GM18861 (cell line): Measurements from ENCODE around the gene PRKG1.
"Not testable (repeated sequence)": the region's sequence is repeated elsewhere in the genome, so short reads cannot be mapped to it uniquely, and the experiment has no call there.

ENCODE experiments used
- ATAC-seq: cut with Tn5 transposase; IDR thresholded peaks from one replicate; pipeline ENCODE4 v1.9.1; 2021; ENCODE audit not compliant: unreplicated experiment

The PRKG1 gene

DNA sequence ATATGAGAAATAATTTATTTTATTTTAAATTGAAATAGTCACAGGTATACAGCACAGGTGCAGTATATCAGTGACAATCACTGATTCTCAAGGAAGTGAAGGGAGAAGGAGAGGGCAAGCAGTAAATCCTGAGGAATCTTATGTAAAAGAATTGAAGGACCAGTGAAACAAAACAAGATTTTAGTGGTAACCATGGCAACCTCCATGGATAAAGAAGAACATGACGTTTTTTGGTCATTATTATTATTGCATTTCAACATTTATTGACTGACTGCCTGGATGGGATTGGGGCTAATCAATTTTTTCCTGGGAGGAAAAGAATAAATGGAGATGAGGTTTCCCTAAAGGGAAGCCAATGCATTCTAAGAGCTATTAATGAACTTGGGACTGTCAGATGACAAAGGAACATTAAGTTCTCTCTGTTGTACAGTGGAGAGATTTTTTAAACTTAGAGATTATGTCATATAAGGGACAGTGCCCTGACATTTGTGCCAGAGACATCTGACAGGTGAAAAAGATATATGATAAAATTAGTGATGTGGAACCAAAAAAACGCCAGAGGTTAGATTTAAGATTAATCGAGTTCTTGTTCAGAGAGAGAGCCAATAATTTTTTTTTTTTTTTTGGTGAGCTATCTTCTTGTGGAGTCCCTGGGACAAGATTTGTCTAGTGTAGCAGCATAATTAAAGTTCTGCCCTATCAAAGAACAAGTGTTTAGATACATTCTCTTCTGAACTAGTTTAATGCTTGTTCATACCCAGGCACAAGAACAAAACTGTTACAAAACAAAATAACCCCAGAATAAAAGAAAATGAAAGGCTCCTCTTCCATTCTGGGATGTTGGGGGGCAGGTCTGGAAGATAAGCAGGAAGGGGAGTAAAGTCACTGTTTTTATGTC lies 345.2 kb downstream of the PRKG1 start:
- ATAC-seq = no peak

DNA sequence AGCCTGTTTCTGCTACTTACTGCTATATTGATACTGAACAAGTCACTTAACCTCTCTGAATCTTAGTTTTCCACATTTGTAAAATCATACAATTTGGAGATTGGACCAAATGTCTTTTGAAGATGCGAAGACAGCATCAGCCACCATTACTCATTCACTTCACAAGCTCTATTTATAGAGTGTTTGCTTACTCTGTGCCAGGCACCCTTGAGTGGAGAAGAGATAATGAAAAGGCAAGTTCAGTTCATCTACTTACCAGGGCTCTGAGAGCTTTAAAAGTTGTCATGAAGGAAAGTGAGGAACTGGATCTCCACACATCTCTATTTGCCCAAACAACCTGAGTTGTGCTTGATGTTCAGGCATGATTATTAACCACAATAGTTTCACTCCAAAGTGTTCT lies 347.6 kb downstream of the PRKG1 start:
- no peak for ATAC-seq

DNA sequence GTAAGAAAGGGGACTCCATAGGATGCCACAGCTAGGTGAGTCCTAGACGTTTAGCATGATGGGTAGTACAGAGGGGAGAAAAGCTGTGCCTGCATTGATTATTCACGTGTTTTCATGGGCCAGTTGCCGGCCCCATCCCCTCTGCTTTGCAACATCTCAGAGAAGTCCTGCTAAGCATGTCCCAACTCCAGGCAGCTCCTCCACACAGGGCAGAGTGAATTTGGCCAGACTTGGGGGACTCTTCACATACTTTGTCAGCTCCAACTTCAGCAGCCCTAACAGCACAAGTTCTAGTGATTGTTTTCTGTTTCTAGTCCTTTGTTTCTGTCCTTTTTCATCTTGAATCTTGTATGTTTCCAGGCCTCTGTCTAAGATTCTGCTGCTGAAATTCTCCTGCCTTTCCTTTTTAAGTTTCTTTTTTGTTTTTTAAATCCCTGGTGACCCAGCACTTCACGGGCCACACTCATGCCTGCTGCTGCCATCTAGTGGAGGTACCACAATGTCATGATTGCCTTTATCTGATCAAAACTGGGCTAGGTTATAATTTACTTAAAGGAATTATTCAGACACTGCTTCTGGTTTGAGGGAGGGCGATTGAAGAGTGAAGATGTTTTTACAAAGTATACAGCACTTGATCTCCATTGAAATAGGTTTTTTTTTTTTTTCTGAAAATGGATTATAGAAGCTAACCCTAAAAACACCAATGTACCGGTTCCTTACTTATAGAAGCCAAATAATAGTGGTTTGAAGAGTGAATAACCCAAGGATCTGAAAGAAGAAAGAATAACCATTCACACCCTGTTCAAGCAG lies 348.2 kb downstream of the PRKG1 start:
- ATAC-seq = peak; percentile 77

DNA sequence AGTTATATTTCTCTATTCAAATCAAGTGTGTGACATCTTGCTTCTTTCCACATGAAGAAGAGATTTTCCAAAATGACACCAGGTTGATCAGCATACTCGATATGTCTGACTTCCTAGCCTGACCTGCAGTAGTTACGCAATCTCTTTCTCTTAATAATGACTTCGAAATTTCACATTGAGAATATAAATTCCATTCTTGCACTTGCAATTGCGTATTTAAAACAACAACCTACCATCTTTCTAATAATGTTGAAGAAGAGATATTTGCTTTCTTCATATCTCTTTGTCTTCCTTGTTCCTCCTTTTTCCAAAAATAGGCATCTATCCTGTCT lies 348.8 kb downstream of the PRKG1 start:
- no peak for ATAC-seq

DNA sequence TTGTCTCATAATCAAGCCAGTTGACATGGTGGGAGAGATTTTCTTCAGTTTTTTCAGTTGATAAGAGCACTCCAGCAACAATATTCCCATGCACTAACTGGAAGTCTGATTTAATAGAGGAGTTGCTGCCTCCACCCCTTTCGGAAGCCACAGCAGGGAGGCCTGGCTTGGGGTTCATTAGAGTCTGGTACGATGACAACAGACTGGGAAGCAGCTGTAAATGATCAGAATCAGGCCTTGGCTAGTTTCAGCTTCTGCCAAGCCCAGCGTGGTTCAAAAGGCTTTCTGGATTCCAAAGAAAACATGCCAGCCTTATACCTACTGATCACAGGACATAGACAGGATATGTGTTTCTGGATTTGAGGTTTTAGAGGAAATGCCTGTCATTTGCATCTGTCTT lies 351.1 kb downstream of the PRKG1 start:
- no peak for ATAC-seq

DNA sequence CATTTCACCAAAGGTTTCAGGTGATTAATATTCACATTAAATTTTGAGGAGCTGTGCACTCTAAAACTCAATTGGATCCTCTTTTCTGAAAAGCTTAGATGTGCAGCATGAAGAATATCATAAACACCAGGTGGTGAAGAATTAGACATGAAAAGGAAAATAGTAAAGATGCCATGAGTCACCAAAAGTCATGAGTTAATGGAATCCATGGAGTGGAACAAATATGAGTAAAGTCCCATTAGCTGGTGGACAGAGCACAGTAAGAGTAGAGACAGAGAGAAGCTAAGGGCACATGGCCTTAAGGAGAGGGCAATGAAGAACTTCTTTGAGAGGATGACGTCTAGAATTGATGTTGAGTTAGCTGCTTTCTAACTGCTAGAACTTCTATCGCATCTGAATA lies 353.5 kb downstream of the PRKG1 start:
- no peak for ATAC-seq

DNA sequence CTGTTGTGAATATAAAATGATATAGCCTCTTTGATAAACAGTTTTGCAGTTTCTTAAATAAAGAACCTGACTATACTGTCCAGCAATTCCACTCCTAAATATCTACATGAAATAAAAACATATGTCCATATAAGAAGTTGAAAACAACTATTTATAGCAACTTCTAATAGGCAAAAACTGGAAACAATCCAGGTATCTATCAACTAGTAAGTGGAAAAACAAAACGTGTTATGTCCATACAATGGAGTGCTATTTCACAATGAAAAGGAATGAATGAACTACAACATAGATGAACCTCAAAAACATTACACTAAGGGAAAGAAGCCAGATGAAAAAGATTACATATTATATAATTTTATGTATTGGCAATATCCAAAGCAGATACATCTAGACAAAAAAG lies 356.2 kb downstream of the PRKG1 start:
- ATAC-seq = no peak

DNA sequence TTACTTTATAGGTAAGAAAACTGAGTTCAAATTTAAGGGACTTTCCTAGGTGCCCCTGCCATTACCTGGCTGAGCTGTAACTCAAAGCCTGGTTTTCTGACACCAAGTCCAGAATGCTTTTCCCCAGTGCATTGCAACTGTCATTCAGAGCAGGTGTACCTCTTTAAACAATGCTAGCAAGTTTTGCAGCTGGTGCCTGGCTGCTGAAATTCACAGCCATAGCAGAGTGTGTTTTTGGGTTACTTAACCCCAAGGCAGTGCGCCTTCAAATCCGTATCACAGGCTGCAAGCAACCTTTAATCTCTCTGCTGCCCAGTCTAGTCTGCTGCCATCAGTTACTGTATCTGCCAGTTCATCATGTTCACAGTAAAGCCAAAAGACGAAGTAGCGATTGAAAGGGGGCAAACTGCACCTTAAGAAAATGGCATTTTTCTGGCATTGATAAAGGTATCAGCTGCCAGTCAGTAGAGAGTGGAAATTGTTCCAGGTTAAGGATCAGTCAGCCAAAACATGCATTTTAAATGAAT lies 359.7 kb downstream of the PRKG1 start:
- no peak for ATAC-seq

DNA sequence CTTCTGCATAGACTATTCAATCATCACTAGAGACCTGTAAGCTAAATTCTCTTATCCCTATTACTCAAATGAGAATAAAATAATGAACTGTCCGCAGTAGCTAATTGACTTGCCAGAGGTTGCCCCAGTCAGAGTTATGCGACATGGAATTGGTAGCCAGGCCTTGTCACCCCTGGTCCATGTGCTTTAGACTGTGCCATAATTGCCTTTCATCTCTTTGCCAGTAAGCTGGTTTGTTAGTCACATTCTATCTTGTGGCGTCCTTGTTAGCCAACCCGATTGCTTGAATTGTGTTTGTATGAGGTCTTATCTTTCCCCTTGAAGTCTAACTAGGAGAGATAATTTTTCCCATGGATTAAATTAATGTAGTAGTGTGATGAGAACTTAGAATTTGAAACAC lies 362.5 kb downstream of the PRKG1 start:
- ATAC-seq = no peak

DNA sequence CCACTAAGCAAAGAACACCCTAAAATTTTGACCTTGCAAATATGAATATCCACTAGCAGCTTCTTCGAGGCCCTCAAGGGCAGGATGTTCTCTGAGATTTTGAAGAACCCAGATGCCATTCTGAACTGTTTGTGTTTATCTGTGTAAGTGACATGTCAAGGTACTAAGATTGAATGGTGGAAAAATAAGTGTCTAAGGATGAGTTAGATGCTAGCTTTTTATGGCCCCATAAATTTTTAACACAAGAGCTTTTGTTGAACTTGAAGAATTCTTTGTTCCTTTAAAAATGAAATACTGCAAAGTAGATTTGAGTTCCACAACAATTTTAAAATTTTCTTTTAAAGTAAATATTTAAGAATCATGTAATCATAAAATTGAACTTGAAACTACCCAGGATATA lies 365.4 kb downstream of the PRKG1 start:
- no peak for ATAC-seq

DNA sequence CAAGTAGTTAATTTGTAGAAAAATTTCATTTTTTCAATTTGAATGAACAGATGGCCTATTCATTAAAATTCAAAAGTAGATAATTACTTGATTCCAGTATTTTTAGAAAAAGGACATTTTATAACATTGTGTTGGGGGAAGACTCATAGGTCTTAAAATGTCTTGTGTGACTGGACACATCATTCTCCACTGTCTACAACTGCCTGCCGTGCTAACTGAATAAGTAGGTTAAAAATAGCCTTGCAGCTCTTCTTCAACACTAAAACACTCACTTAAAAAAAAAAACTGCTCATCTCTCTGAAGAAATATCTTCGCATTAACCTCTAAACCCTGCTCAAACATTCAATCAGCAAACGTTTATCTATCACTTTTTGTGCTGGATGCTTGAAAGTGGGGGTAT lies 371.3 kb downstream of the PRKG1 start:
- no peak for ATAC-seq

DNA sequence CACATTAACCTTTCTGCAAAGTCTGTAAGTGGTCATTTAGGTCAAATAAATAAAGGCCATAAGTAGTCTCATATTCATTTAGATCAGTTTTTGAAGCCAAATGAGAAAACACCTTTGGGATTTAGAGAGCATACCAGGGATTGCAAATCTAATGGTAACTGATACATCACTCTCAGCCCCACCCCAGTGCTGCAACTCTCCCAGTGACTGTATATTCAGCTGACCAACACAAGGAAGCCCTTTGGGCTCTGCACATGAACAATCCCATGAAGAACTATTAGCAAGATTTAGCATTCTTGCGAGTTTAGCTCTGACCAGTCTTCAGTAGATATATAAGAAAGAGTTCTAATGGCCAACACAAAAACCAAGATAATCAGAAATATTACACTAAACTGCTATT lies 372.8 kb downstream of the PRKG1 start:
- ATAC-seq = no peak

DNA sequence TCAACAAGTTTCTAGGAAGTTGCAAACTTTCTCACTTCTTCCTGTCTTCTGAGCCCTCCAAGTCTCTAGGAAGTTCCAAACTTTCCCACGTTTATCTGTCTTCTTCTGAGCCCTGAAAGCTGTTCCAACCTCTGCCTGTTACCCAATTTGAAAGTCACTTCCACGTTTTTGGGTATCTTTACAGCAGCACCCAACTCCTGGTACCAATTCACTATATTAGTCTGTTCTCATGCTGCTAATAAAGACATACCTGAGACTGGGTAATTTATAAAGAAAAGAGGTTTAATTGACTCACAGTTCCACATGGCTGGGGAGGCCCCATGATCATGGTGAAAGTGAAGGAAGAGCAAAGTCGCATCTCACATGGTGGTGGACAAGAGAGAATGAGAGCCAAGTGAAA lies 381.5 kb downstream of the PRKG1 start:
- not testable (repeated sequence) for ATAC-seq

DNA sequence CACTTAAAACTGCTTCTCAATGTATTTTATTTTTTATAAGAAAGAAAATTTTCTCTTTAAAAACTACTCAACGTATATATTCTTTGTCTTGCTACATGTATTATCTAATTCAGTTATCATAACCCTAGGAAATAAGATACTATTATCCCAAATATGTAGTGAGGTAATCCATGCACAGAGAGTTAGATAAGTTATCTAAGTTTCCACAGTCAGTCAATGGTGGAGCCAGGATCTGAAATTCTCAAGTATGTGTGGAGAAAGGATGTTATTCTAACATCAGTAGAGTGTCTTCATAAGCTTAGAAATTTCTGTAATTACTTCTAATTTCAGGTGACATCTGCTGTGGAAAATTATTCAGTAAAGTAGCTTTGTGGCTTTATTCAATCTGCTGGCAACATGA lies 385.2 kb downstream of the PRKG1 start:
- no peak for ATAC-seq

DNA sequence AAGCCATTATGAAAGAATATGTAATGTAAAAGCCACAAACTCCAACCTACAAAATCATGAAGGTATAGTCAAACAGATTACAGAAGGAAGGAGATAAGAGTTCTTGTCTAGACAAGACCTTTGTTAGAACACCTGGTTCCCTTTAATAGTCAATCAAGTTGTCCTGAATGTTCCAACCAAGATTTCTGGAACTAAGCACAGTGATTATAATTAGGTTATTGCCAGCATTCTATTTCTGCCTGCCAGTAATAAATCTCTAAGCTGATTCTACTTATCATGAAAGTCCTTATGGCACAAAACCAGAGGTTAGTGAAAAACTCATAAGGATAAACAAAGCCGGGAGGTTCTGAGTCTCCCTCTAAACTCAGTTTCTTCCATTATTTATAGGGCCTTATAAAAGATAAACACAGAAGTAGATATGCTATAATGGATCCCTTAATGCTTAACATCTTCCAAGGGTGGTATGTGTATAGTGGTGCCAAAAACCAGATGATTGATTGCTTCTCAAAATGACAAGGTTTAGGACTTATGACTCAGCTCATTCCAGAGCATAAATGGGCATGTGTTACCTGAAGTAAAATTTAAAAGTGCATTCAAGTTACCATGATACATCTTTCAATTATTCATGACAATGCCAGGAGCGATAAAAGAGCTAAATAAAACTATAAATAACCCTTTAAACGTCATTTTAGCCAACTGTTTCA lies 387.9 kb downstream of the PRKG1 start:
- ATAC-seq = no peak

DNA sequence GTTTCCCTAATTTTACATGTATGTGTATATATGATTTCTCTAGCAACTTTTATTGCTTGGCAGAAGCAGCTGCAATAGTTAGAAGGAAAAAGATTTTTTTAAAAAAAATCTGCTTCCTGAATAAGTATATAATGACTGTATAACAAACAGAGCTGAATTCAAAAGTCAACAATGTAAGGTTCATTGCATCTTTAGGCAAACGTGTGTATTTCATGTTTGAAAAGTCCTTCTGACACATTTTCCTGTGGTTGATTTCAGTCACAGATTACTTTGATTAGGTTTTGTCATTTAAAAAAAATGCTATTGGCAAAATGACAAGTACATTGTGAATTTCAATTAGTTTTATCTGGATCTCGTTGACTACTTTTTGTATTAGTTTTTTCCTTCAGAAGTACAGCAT lies 394.1 kb downstream of the PRKG1 start:
- no peak for ATAC-seq

DNA sequence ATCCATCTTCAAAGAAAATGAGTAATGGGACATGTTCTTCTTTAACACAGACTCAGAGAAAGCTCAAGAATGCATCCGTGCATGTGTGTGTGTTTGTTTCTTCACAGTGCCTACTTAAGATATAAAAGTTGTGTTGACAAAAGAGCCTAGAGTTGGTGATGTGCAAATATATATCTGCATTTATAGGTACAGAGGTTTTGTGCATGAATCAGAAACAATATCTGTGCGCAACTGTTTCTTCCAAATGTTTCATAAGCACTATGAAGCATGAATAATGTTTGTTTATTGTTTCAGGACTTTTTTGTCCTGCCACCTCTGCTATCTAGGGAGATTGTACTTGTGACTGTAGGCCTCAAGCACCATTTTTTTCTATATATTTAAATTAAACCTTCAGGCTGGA lies 395.4 kb downstream of the PRKG1 start:
- no peak for ATAC-seq

DNA sequence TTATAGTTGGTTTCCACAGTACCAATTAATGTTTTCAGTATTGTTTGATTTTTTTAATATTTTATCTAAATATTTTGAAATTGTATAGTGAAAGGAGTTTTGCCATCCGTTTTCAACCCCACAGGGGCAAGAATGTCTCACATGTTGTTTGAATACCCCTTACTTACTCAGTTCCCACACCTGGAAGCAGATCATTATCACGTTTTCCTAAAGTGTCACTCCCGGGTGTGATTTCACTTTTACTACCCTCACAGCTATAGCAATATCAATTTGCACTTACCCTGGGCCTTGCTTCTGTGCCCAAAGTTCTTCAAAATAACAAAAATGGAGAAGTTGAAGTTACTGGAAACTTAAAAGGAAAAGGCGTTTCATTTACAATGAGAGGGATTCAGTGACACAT lies 397.0 kb downstream of the PRKG1 start:
- no peak for ATAC-seq

DNA sequence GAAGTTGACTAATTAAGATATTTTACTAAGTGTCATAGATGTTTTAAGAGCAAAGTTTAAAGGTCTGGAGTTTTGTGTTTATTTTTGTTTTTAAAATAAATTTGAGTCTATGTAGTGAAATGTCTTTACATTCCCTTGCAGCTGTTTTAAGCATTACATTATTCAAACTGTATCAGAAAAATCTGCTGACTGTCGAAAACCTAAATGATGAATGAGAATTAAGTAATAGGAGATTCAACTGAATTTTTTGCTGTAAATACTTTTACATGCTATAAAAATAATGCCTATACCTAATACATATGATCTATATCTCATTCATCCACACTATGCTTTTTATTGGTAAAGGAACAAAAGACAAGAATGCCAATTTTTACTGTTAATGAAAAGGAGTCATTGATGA lies 397.9 kb downstream of the PRKG1 start:
- ATAC-seq = no peak

DNA sequence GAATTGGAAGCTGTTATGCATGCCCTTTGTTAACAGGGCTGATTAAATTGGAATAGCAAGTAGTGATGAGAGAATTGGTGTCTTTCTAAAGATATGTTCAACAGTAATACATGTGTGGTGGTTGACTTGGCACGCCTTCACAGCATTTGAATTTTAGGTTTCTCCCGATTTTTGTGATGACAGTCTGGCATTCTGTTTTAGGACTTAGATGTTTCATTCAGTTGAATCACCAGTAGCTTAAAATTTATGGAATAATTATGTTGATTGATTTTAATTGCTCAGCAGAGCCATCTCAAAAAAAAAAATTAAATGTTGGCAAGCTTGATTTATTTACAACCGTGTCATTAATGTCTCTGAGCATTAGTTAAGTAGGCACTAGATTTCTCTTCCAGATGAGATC lies 405.4 kb downstream of the PRKG1 start:
- no peak for ATAC-seq

DNA sequence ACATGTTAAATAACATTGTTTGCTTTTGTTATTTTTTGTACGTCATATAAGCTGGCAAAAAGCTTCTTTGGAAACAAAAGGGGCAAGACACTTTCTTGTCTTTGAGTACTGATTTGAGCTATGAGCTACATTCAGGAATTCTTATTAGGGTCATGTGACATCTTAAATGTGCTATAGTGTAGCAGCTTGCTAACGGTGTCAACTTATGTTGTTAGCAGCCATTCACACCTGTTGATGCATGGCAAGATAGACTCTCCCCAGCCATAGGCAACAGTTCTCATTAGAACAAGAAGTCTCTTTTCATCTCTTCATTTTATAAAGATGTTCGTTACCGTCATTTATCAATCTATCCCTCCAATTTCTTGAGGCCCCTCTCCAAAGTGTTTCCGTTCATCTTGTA lies 411.4 kb downstream of the PRKG1 start:
- no peak for ATAC-seq

DNA sequence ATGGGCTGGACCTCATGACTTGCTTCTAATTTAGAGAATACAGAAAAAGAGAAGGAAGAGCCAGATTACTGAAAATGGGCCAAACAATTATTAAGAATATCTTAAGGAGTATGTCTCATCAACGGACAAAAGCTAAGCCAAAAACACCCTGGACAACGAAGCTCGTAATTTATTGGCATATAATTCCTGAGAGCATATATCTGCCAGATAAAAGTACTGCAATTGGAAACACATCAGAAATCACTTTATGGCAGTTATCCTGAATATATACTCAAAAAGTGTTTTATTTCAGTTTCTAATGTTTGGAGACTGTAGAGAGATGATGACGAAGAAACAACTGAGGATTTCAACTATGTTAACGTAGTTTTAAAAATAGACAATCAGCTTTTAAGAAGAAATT lies 413.3 kb downstream of the PRKG1 start:
- no peak for ATAC-seq
